Natural killer cell (primary cell): ENCODE results near the gene CCL2. TPM values are rescaled to one million over a fixed set of nuclear protein-coding genes. Genes with fewer than 3 reads are reported as not detected.

ENCODE experiments used
- ATAC-seq, 3 donors: fragments of 150-1000 bp in 2 of 3; fragments of 200-7000 bp in 1 of 3; cut with Tn5 transposase; 1 replicate in 1 of 3; 2 replicates in 2 of 3; pipeline ENCODE4 v1.10.0; 2021; ENCODE audit warnings: mild to moderate bottlenecking in 2 of 3, moderate library complexity in 2 of 3
- DNase-seq, 2 donors: peaks; one replicate each; pipeline versions ENCODE4 v3.0.0 to v3.0.0-alpha.2; 2013 to 2021; ENCODE audit warnings: mixed read lengths in 1 of 2
- H3K27ac ChIP-seq: one replicate; pipeline ENCODE4 v1.5.1; 2013; ENCODE audit warnings: mild to moderate bottlenecking, low read length
- H3K27me3 ChIP-seq: one replicate; pipeline ENCODE4 v1.6.1; 2013; ENCODE audit warnings: low read length; ENCODE audit not compliant: control insufficient read depth, insufficient read depth
- H3K36me3 ChIP-seq: one replicate; pipeline ENCODE4 v1.6.1; 2013; ENCODE audit warnings: low read length; ENCODE audit not compliant: control insufficient read depth, insufficient read depth
- H3K4me1 ChIP-seq: one replicate; pipeline ENCODE4 v1.6.1; 2013; ENCODE audit warnings: low read length; ENCODE audit not compliant: control insufficient read depth, insufficient read depth
- H3K4me3 ChIP-seq: one replicate; pipeline ENCODE4 v1.5.1; 2013; ENCODE audit warnings: low read length
- H3K9me3 ChIP-seq: one replicate; pipeline ENCODE4 v1.6.1; 2013; ENCODE audit warnings: low read length; ENCODE audit not compliant: control insufficient read depth, insufficient read depth
- H3K27ac Mint-ChIP-seq, 2 donors: one replicate each; pipeline ENCODE4 v1.8.0; 2022; ENCODE audit warnings: mild to moderate bottlenecking in 2 of 2, mixed read lengths in 2 of 2, moderate library complexity in 1 of 2
- H3K27me3 Mint-ChIP-seq, 2 donors: one replicate each; pipeline ENCODE4 v1.8.0; 2022; ENCODE audit warnings: low read depth in 2 of 2, mixed read lengths in 2 of 2
- H3K36me3 Mint-ChIP-seq: one replicate; pipeline ENCODE4 v1.8.0; 2022; ENCODE audit warnings: mixed read lengths
- H3K4me1 Mint-ChIP-seq, 2 donors: one replicate each; pipeline ENCODE4 v1.8.0; 2022; ENCODE audit warnings: mixed read lengths in 2 of 2
- H3K4me3 Mint-ChIP-seq: one replicate; pipeline ENCODE4 v1.8.0; 2022; ENCODE audit warnings: mild to moderate bottlenecking, moderate library complexity, mixed read lengths
- H3K9me3 Mint-ChIP-seq, 2 donors: one replicate each; pipeline ENCODE4 v1.8.0; 2022; ENCODE audit warnings: mixed read lengths in 2 of 2
- WGBS: methylation state at CpG from one replicate; pipeline ENCODE4 v1.1.7; 2013; ENCODE audit warnings: missing lambda C conversion rate; ENCODE audit not compliant: insufficient coverage; 5-methylcytosine and 5-hydroxymethylcytosine counted together
- intact Hi-C: fragments of 100-400 bp; cut with micrococcal nuclease; formaldehyde crosslinking; loops from one replicate; pipeline ENCODE4 v1.14.2; 2022
- total RNA-seq, 4 donors: library from RNA; stranded (reverse); fragments of 120-200 nt in 1 of 4; gene quantifications; one replicate each; pipeline versions ENCODE4 v1.2.3 to v1.2.4, GENCODE V29; 2013 to 2022
- TF ChIP-seq, protein P1 (sequence below): fragments of 200-600 bp; IDR thresholded peaks from one replicate; pipeline ENCODE4 v1.8.0; 2022; ENCODE audit warnings: antibody characterized with exemption

Gene CCL2
- total RNA-seq, 3 donors from 2014 or later (not counting 1 experiment from before 2014, with no cell fraction given): not detected

DNA sequence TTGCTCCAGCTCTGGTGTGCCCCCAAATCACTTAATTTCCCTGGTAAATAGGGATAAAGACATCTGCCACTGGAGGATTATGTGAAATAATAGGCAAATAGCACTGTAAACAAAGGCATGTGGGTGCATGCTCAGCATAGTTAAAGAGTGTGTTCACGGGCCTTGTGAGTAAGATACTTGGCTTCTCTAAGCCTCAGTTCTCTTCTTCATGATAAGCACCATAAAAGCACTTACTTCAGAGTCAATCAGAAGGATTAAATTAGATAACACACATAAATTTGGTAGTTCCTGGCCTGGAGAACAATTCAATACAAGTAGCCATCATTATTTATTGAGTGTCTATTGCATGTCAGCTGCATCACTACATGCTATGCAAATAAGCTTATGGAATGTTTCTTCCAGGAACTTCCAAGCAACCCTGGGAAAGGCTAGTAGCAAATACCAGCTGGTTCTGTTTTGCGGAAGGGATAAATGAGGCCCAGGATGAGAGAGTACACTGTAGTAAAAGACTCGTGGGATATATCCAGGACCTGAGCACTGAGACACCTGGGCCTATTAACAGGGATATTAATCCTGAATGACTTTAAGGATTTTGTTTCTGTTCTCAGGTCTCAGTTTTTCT is 45.0 kb downstream of the CCL2 start:
- WGBS: 96% methylated on average over 3 of the region's 3 CpGs
- no peaks in the 10 kb centered on the region for H3K4me1 ChIP-seq
- Mint-ChIP-seq H3K4me3 (no peak overlapping the region), H3K27me3 (peaks cover 17 to 29% of the 10 kb centered on the region in 2 donors), H3K9me3 (no peaks in the 10 kb centered on the region), H3K27ac (no peak overlapping the region), H3K36me3 (no peaks in the 10 kb centered on the region), H3K4me1 (no peaks in the 10 kb centered on the region)
- TF ChIP-seq, protein P1, sequence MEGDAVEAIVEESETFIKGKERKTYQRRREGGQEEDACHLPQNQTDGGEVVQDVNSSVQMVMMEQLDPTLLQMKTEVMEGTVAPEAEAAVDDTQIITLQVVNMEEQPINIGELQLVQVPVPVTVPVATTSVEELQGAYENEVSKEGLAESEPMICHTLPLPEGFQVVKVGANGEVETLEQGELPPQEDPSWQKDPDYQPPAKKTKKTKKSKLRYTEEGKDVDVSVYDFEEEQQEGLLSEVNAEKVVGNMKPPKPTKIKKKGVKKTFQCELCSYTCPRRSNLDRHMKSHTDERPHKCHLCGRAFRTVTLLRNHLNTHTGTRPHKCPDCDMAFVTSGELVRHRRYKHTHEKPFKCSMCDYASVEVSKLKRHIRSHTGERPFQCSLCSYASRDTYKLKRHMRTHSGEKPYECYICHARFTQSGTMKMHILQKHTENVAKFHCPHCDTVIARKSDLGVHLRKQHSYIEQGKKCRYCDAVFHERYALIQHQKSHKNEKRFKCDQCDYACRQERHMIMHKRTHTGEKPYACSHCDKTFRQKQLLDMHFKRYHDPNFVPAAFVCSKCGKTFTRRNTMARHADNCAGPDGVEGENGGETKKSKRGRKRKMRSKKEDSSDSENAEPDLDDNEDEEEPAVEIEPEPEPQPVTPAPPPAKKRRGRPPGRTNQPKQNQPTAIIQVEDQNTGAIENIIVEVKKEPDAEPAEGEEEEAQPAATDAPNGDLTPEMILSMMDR: no peak
- no peaks in the 10 kb centered on the region for H3K9me3 ChIP-seq
- no peak overlapping the region for H3K27ac ChIP-seq
- DNase-seq (no peak), ATAC-seq (no peak)
- no peaks in the 10 kb centered on the region for H3K27me3 ChIP-seq
- H3K36me3 ChIP-seq: no peaks in the 10 kb centered on the region
- H3K4me3 ChIP-seq: no peak overlapping the region
- intact Hi-C loops: no loop called here

DNA sequence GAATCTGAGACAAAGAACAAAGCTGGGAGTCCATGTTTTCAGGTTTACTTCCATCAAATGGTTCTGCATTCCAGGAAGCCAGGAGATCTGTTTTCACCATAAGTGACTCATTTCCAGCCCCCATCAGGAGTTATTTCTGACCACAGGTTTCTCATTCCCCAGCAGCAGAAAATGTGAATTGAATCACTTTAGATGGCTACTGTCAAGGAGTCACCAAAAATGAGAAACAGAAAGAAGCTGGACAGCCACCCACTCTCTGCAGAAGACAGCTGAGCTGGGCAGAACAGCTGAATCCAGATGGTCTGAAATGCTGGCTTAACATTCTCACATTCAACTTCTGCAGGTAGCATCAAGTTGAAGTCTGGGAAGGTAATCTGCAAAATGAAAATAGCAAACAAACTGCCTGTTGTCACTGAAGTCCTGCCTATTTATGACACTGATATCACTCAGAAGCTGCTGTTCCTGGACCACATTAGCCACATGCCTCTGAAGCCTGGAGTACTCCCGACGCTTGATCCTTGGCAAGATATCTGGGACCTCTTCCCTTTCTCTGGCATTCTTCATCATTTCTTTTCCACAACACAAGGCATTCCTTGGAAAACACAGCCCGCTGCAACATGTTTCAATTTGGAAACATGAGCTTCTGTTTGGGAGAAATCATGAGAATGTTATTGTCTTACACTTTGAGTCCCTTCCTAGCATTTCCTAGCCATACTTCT is 45.7 kb downstream of the CCL2 start:
- no peaks in the 10 kb centered on the region for H3K36me3 ChIP-seq

GRCh38 chr17:34301986-34302385 is 46.9 kb downstream of the CCL2 start:
- DNase-seq: no peak
- 64% methylated on average over 2 of the region's 2 CpGs for WGBS
- H3K27me3 ChIP-seq: no peaks in the 10 kb centered on the region
- ATAC-seq: no peak
- no peaks in the 10 kb centered on the region for H3K36me3 Mint-ChIP-seq
- no peaks in the 10 kb centered on the region for H3K4me1 Mint-ChIP-seq
- H3K4me3 ChIP-seq: no peak overlapping the region
- peaks cover 19 to 29% of the 10 kb centered on the region in 2 donors for H3K27me3 Mint-ChIP-seq
- H3K9me3 ChIP-seq: no peaks in the 10 kb centered on the region
- H3K9me3 Mint-ChIP-seq: no peaks in the 10 kb centered on the region
- TF ChIP-seq, protein P1: no peak
- H3K27ac ChIP-seq: no peak overlapping the region
- H3K27ac Mint-ChIP-seq: no peak overlapping the region
- H3K4me3 Mint-ChIP-seq: no peak overlapping the region
- intact Hi-C loops: no loop called here
- H3K4me1 ChIP-seq: no peaks in the 10 kb centered on the region
- no peaks in the 10 kb centered on the region for H3K36me3 ChIP-seq

More for the DNA sequence above, 45.7 kb downstream of the CCL2 start:
- TF ChIP-seq, protein P1: no peak
- DNase-seq (no peak), ATAC-seq (no peak)
- Mint-ChIP-seq H3K9me3 (no peaks in the 10 kb centered on the region), H3K27me3 (peaks cover 17 to 29% of the 10 kb centered on the region in 2 donors), H3K4me1 (no peaks in the 10 kb centered on the region), H3K36me3 (no peaks in the 10 kb centered on the region), H3K4me3 (no peak overlapping the region), H3K27ac (no peak overlapping the region)
- Histone ChIP-seq H3K4me1 (no peaks in the 10 kb centered on the region), H3K27ac (no peak overlapping the region), H3K27me3 (no peaks in the 10 kb centered on the region), H3K4me3 (no peak overlapping the region), H3K9me3 (no peaks in the 10 kb centered on the region)
- WGBS: 97% methylated on average over 2 of the region's 3 CpGs
- intact Hi-C loops: no loop called here
